ENCODE measurements around the gene ABCG5.

- TF ChIP-seq CTCF (IDR thresholded peaks at IDR 0.05; ENCODE audit: low read length) (no peak), EZH2 (IDR thresholded peaks at IDR 0.05; ENCODE audit: borderline replicate concordance, low read length) (no peak)
Observed at GRCh38 chr2:43838560-43839267, at the start of gene ABCG5, which contains the start of gene ABCG8.
